Raji (cell line): ENCODE measurements around the gene CSF1R.

Experiments used
- POLR2A ChIP-seq: IDR thresholded peaks from 2 replicates; pipeline ENCODE4 v1.6.1; 2011; ENCODE audit warnings: low read depth, low read length, control low read depth; ENCODE audit not compliant: insufficient read depth

Gene CSF1R

GRCh38 chr5:150058480-150059126, 27.8 kb downstream of the CSF1R start:
- no peak for TF ChIP-seq POLR2A

- TF ChIP-seq POLR2A: no peak
These were observed 28.4 kb downstream of the CSF1R start for GRCh38 chr5:150057996-150058395.

GRCh38 chr5:150057511-150057910, 28.8 kb downstream of the CSF1R start:
- TF ChIP-seq POLR2A: no peak

DNA sequence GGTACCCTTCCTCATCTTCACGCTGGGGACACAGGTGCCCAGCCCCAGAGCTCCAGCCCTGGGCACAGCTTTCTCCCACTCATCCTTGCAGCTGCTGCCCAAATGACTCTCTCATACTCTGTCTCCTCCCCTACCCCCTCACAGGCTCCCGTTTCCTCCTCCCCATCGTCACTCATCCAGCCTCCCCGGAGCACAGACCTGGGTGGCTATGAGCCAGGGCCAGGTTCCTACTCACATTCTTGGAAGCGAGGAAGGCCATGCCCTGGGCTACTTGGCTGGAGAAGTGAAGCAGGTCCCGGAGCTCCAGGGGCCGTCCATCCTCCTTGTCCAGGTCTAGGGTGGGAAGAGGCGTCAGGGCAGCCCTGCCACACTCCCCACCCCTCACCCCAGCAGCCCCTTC, 29.3 kb downstream of the CSF1R start:
- no peak for TF ChIP-seq POLR2A

- no peak for TF ChIP-seq POLR2A
These were observed 30.3 kb downstream of the CSF1R start for GRCh38 chr5:150056075-150056443.

DNA sequence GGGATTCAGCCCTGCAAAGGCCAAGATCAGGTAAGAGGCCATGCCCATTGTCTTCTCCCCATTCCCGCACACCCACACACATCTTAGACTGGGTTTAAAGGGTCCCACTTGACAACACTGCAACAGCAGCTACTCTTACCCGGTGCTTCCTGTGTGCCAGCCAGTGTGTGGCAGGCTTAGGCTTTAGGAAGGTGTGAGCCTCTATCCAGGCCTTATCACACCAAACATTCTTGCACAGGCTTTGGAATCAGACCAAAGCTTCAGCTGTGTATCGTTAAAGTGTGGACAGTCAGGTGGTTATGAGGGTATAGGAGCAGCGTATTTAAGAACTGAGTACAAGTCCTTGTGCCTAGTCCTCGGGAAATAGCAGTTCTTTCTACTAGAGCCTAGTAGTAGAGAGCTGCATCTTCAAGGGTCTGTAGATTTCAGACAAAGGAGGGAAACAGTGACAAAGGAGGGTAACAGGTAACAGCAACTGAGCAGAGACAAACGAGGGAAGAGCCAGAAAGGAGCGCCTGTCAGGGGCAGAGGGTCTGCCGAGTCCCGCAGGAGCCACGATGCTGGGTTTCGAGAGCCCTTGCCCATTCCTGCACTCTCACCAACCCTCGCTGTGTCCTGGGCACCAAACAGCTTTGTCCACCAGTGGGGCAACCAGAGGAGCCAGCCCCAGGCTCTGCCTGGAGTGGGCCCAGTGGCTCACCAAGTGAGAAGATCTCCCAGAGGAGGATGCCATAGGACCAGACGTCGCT, 30.9 kb downstream of the CSF1R start:
- no peak for TF ChIP-seq POLR2A

DNA sequence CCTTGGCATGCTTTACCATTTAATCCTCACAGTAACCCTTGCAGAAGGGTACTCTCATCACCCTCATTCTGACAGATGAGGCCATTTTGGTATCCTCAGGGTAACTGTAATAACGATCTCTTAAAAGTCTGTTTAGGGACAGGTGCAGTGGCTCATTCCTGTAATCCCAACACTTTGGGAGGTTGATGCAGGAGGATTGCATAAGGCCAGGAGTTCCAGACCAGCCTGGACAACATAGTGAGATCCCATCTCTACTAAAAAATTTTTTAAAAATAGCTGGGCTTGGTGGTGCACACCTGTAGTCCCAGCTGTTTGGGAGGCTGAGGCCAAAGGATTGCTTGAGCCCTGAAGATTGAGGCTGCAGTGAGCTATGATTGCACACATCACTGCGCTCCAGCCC, 31.8 kb downstream of the CSF1R start:
- no peak for TF ChIP-seq POLR2A

DNA sequence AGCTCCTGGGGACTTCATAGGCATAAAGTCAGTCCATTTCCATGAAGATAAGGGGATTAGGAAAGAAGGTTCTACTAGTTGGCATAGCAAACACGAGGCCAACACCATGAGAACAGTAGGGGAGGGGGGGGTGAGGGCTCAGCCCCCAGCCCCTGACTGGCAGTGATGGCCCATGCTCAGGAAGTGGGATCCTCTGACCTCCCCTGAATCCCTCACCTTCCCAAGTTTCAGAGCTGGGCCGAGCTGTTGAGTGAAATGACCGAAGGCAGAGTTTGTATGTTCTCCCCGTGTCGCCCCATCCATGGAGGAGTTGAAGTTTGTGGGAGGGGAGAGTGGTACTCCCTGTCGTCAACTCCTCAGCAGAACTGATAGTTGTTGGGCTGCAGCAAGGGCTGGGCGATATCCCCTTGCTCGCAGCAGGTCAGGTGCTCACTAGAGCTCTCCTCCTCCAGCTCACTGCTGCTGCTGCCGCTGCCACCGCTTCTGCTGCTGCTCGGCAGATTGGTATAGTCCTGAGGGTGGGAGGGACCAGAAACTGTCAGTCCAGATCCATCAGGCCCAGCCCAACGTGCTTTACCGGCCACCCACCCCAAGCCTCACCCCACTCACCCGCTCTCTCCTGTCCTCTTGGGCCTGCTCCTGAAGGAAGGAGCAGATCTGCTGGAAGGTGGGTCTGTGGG, 32.5 kb downstream of the CSF1R start:
- no peak for TF ChIP-seq POLR2A

DNA sequence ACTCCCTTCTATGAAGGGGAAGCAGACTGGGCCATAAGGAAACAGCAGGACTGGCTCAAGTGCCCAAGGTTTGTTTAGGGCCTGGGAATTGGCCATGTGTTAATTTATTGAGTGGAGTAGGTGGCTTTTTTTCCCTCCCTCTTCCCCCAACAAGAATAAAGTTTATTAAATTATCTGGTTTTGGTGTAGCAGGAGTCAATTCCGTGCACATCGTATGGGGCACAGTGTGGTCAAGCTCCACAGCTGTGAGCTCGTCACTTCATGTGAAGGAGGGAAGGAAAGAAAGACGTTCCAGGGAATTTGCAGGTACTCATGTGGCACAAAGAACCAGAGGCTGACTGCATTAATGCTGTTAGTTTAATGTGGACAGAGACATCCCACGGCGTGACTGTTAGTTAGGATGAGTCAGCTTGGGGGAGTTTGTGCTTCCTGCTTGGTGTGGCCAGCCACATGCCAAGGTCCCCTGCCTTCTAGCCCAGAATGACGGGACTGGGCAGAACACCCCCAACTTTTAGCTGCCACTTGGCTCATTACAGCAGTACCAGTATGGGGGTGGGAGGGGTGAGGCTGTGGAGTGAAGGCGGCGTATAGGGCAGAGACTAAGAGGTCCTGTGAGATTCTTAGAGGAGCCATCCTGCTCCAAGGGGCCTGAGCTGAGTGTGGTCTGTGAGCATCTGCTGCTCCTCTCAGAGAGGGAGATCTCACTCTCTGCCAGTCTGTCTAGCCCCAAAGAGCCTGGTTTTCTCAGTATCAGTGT, 33.2 kb downstream of the CSF1R start:
- no peak for TF ChIP-seq POLR2A

DNA sequence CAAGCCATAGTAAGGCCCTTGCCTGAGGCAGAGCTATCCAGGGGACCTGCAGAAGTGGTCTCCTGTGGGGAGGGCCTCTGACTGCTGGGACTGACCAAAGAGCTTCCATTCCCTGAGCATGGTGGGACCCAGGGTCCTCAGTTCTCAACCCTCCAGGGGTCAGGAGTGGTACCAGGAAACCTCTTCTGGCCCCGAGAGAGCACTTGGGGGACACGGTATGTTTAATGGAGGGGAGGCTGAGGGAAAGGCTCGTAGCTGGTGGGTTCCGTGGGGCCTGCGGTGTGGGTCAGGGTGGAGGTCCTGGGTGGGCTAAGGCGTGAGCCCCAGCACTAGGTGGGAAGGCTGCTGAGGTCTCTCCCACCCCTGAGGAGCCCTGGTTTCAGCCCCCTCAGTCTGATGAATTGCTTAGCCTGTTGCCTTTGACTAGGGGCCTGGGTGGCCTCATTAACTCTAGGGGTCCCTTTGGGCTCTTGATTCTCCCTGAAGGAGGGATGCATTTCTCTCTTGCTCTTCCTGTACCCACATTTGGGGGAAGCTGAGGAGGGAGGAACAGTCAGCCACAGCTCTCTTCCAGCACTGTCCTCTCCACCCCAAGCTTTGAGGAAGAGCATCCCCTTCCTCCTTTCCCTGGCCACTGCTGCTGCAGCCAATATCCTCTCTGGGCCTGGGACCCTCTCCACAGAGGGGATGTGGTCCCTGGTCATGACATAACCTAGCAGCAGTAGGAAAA, 34.0 kb downstream of the CSF1R start:
- TF ChIP-seq POLR2A: no peak

DNA sequence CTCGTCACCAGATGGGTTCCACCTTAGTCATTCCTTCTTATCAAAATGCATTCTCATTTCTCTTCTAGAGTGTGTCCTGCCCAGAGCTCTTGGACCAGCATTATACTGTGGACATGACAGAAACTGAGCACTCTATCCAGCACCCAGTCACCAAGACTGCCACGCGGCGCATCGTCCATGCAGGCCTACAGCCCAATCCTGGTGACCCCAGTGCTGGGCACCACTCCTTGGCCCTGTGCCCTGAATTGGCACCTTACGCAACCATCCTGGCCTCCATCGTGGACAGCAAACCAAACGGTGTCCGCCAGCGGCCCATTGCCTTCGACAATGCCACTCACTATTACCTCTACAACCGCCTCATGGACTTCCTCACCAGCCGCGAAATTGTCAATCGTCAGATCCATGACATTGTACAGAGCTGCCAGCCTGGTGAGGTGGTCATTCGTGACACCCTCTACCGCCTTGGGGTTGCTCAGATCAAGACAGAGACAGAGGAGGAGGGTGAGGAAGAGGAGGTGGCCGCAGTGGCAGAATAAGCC, 34.6 kb downstream of the CSF1R start:
- no peak for TF ChIP-seq POLR2A

- TF ChIP-seq POLR2A: no peak
These were observed 40.3 kb downstream of the CSF1R start for GRCh38 chr5:150046031-150046430.

DNA sequence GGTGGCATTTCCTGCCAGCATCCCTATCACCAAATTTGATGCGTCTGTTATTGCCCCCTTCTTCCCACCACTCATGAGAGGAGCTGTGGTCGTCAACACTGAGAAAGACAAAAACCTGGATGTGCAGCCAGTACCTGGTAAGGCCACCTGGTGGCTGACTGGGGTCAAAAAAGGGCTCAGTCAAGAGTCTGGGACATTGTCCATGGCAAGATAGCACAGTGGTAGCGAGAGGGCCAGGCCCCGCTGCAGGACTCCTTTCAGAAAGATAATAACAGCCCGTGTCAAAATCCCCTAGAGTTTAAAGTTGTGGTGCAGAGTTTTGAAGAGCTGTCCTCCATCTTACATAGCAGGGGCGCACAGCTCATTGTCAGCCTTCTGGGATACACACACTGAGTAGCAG, 40.8 kb downstream of the CSF1R start:
- no peak for TF ChIP-seq POLR2A

DNA sequence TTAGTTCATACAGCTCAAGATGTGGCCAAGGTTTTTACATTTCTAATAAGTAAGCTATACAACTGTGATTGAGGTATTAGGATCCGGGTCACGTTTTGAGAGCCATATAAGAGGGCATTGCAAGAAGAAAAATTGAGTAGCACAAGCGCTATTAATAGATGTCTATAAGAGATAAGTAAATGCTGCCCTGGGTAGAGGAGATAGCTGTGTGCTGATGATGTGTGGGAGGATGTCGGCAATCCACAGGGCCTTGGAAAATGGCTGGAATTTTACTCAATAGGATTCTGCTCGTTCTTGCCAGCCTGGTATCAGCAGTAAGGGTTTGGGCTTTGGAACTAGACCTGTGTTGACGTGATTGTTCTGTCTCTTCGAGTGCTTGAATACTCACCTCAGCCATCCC, 41.6 kb downstream of the CSF1R start:
- no peak for TF ChIP-seq POLR2A

GRCh38 chr5:150044329-150044681, 42.0 kb downstream of the CSF1R start:
- no peak for TF ChIP-seq POLR2A

DNA sequence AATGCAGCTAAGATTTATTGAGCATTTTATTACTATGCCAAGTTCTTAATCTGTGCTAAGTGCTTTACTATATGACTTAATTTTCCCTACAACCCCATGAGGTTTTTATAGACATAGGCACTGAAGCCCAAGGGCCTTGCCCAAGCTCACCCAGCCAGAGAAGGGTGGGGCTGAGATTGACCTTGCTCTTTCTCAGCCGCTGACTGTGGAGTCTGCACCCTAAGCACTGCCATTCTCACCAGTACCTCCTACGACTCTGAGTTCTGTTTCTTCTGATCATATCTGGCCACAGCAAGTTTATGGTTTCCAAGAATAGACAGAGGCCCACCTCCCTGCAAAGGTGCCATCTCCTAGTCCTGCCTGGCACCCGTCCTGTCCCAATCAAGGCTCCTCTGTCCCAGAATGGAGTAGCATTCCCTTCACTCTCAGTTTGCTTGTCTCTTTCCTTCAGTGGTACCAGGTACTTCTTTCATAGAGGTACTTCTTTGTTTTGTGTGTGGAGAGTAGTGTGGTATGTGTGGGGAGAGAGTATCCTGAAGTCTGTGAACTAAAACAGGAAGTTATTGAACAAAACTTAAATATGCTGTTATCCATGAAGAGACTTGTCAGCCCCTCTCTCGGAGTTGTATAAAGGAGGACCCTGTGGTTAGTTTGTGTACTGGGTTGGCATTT, 42.6 kb downstream of the CSF1R start:
- TF ChIP-seq POLR2A: no peak
